SHP77 (cell line): ENCODE results near the gene GLTPD2.
A peak's percentile ranks its signal among the peaks of the same experiment; 100 is the strongest.
"Not testable (repeated sequence)": the region's sequence is repeated elsewhere in the genome, so short reads cannot be mapped to it uniquely, and the experiment has no call there.

Source experiments
- DNase-seq, 2 experiments: peaks; one replicate each; lab custom pipeline; 2025; lab: John Stamatoyannopoulos, UW

Gene GLTPD2

DNA sequence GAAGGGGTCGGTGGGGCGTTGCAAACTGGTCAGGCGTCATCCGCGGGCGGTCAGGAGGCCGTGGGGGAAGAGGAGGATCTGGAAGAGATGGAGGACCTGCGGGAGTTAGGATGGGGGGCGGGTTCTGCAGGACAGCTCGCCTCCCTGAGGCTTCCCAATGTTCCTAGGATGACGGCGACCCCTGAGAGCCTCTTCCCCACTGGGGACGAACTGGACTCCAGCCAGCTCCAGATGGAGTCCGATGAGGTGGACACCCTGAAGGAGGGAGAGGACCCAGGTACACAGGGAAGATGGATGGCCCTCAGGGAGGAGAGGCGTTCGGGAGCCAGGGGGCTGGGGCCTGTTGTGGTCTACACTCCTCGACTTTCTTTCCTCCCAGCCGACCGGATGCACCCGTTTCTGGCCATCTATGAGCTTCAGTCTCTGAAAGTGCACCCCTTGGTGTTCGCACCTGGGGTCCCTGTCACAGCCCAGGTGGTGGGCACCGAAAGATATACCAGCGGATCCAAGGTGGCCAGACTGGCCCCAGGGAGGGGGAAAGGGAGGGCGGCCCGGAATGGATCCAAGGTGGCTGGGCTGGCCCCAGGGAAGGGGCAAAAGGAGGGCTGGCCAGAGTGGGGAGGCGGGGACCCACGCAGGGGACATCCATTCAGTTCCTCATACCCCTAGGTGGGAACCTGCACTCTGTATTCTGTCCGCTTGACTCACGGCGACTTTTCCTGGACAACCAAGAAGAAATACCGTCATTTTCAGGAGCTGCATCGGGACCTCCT, 19.0 kb downstream of the GLTPD2 start:
- DNase-seq = peak in 1 of 2 experiments; percentile 32

DNA sequence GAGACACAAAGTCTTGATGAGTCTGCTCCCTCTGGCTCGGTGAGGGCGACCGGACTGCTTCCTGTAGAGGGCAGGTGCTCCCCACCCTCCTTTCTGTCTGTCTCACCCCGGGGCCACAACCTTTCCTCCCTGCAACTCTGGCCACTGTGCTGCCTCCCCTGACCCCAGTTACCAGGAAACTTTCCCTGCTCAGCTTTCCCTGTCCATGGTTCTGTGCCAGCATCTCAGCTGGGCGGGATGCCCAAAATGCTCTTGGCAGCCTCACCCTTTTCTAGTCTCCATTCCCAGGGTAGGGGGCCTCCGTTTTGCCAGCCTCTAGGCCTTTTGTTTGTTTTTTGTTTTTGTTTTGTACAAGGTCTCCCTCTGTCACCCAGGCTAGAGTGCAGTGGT, 19.6 kb downstream of the GLTPD2 start:
- DNase-seq = no peak

DNA sequence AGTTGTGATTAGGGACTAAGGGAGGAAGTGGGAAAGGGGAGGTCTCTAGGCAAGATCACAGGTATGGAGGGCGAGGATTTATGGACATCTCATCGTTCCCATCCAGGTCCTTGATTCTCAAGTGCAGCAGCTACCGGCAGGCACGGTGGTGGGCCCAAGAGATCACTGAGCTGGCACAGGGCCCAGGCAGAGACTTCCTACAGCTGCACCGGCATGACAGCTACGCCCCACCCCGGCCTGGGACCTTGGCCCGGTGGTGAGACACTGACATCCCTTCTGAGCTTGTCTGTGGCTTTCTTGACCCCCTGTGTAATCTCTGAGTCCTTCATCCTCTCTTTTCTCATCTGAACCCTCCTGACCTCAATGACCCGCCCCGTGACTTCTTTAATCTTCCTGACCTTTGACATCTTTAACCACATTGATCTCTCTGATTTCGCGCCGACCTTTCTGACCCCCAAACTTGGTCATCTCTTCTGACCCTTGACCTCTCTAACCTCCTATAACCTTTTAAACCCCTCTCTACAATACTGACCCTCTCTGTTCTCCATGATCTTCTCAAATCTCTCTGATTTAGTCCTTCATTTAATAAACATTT, 22.0 kb downstream of the GLTPD2 start:
- peak; percentile 20 to 58 for DNase-seq

DNA sequence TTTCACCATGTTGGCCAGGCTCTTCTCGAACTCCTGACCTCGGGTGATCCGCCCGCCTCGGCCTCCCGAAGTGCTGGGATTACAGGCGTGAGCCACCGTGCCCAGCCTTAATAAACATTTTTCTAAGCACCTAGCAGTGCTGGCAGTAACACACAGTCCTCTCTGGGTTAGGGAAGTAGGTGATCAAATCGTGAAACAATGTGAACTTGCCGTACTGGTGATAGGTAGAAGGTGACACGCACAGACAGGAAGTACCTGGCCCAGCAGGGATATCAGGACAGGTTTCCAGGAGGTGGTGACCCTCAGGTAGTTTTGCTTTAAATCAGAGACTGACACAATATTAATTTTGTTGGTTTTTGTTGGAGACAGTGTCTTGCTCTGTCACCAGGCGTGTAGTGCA, 22.7 kb downstream of the GLTPD2 start:
- no peak for DNase-seq

DNA sequence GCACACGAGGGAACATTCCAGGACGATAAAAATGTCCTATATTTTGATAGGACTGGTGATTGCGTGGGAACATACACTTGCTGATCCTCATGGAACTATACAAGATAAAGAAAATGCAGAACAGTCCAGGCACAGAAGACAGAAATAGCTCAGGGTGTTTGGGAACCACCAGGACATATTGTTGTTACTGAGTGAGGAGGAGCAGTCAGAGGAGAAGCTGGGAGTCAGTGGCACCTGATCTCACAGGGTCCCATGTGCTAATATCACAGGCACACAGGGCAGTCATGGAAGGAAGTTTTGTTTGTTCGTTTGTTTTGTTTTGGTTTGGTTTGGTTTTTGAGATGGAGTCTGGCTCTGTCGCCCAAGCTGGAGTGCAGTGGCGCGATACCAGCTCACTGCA, 23.9 kb downstream of the GLTPD2 start:
- no peak for DNase-seq

DNA sequence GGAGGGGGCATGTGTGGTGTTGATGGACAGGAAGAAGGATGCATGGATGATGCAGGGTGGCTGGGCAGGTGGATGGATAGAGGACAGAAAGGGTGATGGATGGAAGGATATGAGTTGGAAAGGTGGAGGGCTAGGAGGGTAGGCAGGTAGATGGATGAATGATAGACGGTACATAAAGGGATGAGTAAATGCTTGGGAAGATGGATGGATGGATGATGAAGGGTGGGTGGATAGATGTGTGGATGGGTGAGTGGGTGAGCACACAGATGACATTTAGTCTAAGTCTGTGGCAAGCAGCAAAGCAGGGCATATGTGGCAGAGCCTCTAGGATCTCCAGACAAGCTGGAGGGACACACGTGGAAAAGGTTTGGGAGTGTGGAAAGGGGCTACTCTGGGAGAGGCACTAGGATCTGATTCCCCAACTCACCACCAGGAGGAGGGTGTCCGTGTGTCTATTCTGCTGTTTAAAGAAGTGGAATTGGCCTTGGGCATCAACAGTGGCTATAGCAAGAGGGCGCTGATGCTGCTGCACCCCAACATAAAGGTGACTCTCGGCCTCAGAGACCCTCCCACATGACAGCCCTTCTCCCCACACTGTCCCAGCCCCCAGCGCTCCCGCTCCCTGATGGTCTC, 26.4 kb downstream of the GLTPD2 start:
- DNase-seq = no peak

DNA sequence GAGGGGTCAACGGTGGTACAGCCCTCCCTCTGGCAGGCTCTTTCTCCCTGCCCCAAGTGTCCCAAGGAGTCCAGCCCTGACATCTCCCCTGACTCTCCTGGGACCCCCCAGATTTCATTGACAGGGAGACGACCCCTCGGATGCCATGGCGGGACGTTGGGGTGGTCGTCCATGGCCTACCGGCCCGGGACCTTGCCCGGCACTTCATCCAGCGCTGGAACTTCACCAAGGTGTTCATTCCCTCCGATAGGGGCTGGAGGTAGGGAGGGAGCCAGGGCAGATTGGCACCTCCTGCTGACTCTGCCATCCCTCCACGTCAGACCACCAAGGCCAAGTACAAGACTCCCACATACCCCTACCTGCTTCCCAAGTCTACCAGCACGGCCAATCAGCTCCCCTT, 28.1 kb downstream of the GLTPD2 start:
- no peak for DNase-seq

DNA sequence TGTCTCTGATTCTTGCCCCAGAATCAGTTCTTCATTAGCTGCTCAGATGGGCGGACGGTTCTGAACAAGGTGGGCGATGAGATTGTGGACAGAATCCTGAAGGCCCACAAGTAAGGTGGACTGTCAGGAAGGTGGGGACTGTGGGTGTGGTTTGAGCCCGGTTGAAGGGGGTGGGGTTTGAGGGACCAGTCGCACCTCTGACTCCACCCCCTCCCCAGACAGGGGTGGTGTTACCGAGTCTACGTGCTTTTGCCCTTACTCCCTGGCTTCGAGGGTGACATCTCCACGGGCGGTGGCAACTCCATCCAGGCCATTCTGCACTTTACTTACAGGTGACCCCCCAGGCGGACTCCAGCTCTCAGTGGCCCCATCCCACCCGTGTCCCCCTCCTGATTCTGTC, 29.5 kb downstream of the GLTPD2 start:
- no peak for DNase-seq

DNA sequence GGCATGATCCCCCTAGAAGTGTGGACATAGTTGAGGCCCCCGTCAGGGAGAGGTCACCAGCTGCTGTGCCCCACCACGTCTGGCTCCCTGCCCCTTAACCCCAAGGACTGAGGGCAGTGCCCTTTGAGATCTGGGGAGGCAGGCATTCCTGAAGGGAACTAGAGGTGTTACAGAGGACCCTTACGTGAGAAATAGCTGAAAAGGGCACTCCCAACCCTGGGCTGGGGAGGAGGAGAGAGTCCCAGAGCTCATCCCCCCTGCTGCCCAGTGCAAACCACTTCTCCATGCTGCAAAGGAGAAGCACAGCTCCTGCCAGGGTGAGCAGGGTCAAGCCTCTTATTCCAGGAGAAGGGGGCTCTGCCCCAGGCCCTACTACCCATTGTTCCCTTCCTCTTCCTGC, 34.1 kb downstream of the GLTPD2 start:
- no peak for DNase-seq

DNA sequence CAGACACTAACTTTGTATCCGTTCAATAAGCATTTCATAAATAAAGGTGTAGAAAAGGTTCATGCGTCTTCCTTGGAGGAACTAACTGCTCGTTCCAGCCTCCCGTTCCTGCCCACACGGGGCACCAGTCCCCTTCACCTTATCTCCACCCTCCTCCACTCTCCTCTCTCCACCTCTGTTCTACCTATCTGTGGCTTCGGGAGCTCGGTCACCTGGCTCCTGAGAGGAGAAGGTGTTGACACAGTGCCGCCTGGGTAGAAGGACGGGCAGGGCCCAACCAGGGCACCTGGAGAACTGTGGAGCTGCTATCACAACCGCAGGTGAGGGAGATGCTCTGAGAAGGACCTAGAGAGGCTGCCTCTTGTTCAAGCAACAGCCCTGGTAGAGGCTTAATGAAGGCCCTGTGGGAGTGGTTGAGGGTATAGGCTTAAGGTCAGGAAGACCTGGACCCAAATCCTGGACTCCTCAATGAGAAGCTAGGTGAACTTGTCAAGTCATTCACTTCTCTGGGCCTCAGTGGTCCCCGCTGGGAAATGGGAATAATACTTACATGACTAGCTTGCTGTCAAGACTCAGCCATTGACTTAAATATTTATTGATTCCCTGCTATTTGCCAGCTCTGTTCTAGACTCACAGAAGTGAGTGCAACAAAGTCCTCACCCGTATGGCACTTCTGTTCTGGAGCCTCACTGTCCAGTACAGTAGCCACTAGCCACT, 34.8 kb downstream of the GLTPD2 start:
- DNase-seq = no peak

DNA sequence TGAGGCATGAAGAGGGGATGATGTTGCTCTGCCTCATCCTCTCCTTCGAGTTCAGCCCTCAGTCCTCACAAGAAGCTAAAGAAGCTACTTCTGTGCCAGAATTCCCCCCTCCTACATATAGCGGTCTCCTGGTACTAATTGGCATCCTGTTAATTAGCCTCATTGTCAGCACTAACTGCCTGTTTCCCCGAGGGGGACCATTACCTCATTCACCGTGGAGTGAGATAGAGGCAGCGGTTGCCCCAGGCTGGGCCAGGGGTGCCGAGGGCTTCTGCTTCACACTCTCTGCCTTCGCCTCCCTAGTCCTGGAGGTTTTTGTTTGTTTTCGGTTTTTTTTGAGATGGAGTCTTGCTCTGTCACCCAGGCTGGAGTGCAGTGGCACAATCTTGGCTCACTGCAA, 38.6 kb downstream of the GLTPD2 start:
- DNase-seq = no peak

DNA sequence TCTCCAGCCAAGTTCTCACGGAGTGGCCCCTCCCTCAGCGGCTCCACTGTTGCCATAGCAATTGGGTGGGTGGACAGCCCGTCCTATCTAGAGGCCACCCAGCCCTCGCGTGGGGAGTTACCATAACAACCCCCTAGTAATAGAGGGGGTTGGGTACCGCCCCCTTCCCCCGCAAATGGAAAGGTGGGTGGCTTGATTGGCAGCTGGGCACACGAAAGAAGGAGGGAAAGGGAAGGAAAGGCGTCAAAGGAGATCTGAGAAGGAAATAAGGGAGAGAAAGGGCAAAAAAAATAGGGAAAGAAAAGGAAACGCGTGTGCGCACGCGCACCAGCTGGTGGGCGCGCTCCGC, 44.0 kb downstream of the GLTPD2 start:
- DNase-seq = not testable (repeated sequence)

DNA sequence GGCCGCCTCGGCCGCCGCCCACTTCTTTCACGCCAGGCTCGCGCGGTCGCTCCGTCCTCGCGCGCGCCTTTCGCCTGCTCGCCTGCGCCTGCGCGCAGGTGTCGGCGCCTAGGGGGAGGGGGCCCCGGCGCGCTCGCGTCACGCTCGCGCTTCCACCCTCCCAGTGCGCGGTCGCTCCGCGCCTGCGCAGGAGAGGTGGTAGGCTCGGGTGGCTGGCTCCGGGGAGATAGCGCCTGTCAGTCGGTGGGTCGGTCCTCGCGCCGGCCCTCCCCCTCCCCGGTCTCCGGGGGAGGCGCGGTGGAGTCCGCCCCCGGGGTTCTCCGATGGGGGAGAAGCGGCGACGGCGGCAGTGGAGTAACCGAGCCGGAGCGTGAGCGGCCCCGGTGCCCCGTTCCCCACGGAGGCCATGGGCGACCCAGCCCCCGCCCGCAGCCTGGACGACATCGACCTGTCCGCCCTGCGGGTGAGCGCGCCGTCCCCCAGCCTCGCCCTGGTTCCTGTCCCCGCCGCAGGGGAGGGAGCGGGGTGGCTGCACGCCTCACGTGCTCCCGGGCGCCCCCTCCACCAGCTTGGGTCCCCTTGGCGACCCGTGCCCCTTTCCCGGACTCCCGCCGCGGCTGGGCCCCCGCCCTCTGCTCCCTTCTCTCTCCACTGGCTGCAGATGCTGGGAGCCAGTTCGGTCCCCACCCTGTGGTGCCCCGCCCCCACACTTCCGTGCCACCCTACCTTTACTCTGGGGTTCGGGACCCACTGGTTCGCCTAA, 44.6 kb downstream of the GLTPD2 start, which contains the start of gene MINK1:
TSS of gene MINK1 (plus strand) at position 163 of the 763 bp plus-strand sequence. CDS start at position 407, 244 bp downstream.
- DNase-seq = peak; percentile 91 to 93

DNA sequence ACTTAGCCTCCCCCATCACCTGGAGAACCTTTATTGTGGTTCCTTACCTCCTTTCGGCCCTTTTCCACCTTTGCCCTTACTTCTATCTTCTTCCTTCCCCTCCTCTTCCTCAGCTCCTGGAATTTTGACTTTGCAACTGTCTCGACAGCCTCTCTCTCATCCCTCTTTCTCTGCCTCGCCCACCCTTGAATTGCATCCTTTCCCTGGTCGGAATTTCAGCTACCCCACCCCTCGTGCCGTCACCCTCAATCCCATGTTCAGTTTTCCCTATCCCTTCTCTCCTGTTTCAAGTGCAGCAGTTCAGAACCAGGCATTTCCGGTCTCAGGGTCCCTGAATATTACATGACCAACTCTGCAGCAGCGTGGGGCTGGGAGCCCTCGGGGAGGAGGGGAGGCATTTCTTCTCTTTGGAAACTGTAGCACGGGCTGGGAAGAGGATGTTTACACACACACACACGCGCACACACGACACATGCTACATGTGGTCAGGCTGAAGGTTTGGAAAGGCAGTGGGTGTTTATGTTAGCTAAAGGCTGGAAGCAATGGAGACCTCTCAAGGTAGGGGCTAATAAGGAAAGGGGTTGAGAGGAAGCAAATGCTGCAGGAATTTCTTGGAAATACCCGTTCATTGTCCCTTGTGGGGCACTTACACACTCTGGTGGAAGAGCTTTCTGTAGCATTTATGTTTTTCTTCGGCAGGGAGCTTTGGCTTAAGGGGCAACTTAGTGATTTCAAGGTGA, 45.3 kb downstream of the GLTPD2 start:
- peak; percentile 24 to 68 for DNase-seq

DNA sequence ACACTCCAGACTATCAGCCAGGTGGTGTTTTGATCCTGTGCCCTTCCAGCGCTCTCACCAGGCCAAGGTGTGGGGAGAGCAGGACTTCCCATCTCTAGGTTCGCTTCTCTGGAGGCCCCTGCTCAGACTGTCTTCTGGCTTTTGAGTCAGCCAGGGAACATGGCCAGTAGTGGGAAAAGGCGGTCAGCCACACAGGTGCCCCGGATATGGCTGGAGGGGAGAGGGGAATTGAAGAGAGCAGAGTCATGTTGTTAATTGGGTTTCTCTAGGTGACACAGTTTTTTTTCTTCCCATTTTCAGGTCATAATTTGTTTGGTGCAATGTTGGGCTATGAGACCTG, 45.9 kb downstream of the GLTPD2 start:
- no peak for DNase-seq

DNA sequence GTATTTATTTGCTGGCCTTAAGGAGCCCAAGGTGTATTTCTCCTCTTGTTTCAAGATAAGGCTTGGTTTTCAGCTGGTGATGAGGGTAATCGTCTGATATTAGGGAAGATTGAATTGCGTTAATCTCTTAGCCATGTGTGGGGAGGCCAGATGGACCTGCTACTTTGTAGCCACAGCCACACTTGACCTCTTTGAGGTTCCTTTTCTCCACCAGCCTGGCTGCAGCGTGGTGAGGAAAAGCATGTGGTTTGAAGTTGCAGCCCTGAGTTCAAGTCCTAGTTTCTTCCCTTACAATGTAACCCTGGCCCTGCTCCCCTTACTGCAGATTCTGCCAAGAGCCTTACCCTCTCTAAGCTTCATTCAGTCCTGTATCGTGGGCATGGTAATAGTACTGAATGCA, 47.5 kb downstream of the GLTPD2 start:
- no peak for DNase-seq

DNA sequence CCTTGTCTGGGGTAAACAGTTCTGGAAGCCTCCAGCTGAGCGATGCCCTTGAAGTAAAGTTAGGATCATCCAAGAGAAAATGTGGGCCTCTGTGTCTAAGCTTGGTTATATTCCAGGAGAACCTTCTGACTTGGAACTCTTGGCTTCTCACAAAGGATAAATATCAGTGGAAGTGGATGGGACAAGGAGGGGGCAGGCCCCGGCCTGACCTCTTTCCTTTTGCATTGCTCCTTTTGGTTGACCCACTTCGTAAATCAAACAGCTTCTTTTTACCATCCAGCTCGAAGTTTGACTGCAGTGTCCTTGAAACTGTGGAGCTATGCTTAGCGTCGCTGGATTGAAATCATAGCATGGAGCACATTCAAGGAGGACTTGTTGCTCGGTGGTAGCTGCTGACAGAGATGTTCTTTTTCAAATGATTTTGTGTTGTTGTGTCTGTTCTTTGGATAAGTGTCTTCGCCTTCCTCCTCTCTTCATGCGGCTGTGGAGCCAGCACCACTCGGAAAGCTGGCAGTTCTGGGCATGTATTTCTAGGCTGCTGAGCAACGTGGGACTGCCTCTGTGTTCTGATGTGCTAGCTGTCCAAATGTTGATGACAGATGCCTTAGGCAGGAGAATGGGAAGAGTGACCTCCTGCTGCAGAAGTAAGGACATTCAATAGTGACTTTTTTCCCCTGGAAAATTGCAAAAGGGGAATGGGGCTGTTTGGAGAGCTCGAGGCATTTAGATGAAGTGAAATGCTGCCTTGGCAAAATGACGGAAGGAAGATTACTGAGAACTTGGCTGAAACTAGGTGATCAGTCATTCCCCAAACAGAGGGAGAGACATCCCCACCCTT, 48.9 kb downstream of the GLTPD2 start:
- DNase-seq = no peak

DNA sequence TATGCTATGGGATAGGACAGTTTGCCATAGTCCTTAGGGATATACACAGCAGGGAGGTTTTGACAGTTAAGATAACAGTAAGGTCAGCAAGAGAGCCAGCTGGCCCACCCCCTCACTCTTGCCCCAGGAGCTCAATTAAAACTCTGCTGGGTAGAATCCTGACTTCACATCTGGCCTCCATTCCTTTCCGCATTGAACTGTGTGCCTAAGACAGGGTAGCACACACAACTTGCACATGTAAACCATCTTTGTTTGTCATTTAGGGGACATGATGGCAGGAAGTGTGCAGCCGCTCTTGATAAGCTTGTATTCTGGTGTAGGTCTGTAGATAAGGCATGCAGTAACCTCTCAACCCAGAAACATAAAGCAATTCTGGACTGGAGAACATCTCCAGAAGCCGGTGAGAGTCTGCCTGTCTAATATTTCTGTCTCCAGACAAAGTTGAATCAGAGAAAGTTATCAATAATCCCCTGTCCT, 49.6 kb downstream of the GLTPD2 start:
- DNase-seq = no peak

DNA sequence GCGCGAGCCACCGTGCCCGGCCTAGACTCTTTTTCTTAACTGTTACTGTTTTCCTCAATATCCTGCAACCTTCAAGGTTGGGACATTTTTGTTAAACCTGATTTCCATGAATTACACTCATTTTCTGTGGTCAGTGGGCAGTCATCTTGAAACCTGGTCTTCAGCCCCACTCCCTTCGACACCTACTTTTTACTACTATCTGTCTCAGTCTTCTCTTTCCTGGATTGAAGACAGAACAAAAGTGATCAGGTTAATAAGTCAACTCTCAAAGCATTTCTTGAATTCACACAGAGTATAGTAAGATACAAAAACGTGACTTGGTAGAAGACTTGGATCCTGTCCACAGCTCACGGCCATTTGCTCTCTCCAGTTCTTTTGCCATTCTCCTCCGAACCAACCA, 50.5 kb downstream of the GLTPD2 start:
- DNase-seq = no peak
